Measurements from ENCODE around the gene PRKD2.

Gene PRKD2

DNA sequence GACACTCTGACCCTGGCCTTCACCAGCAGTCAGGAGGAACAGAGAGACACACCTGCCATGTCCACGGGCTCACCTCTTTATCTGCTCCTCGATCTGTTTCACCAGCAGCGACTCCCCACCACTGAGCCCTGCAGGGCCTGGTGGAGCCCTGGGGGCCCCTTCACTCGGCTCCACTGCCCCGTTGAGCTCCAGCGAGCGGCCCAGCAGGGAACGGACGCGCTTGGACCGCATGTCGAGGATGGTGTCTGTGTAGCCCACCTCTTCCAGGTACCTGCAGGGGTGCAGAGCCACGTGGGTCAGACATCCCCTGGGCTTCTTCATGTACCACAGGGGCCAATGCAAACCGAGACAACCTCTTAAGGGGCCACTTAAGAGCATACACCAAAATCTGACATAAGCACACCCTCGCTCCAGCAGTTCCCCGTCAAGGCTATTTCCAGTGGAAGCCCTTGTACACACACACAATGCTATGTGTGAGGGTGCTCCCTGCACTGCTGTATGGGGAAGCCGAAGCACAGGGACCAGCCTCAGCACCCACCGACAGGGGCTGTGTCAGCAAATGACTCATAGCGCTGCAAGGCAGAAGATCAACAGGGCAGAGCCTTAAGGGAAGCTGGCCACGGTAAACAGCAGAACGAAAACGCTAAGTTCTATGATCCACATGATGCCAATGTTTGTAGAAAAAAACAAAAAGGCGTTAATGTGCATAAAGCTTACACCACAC is 16.2 kb upstream of the PRKD2 start:
- no peak overlapping the region for H3K4me3 ChIP-seq (replicated peaks in 1 of 2; ENCODE audit: low read depth in 2 of 2, low read length in 2 of 2)
- TF ChIP-seq, protein P1, sequence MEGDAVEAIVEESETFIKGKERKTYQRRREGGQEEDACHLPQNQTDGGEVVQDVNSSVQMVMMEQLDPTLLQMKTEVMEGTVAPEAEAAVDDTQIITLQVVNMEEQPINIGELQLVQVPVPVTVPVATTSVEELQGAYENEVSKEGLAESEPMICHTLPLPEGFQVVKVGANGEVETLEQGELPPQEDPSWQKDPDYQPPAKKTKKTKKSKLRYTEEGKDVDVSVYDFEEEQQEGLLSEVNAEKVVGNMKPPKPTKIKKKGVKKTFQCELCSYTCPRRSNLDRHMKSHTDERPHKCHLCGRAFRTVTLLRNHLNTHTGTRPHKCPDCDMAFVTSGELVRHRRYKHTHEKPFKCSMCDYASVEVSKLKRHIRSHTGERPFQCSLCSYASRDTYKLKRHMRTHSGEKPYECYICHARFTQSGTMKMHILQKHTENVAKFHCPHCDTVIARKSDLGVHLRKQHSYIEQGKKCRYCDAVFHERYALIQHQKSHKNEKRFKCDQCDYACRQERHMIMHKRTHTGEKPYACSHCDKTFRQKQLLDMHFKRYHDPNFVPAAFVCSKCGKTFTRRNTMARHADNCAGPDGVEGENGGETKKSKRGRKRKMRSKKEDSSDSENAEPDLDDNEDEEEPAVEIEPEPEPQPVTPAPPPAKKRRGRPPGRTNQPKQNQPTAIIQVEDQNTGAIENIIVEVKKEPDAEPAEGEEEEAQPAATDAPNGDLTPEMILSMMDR (IDR thresholded peaks at IDR 0.05; ENCODE audit: low read depth, low read length) = no peak
- DNase-seq (ENCODE audit: low read depth in 2 of 2) = peak in 1 of 2 donors; percentile 54

DNA sequence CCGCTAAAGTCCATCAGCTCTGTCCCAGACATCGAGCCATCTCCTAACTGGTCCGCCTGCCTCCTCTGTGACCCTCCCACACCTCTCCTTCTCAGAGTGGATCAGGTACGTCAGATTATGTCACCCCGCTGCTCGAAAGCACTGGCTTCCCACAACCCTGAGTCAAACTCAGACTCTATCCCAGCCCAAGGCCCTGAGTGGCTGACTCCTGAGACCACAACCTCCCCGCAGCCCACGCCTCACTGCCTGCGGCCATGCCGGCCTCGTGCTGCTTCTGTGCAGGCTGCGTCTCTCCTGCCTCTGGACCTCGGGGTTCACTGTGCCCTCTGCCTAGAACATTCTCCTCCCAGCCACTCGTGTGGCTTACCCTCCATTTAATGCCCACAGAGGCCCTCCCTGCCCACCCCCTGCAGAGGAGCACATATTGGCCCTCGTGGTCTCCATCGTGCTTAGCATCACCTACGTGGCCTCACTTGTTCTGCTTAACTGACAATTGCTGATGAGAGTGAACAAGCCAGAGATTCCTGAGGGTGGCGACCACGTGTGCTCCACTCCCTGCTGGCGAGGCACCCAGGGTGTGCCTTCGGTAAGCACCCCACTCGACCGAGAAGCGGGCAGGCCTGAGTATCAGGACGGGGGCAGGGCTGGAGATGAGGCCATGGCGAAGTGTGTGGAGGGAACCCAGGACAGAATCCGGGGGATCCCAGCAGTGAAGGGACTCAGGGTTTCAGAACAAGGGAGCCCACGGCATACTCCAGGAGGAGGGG is 15.4 kb upstream of the PRKD2 start:
- DNase-seq (ENCODE audit: low read depth in 2 of 2) = no peak
- no peak overlapping the region for H3K4me3 ChIP-seq (replicated peaks in 1 of 2; ENCODE audit: low read depth in 2 of 2, low read length in 2 of 2)
- TF ChIP-seq, protein P1 (IDR thresholded peaks at IDR 0.05; ENCODE audit: low read depth, low read length) = no peak

DNA sequence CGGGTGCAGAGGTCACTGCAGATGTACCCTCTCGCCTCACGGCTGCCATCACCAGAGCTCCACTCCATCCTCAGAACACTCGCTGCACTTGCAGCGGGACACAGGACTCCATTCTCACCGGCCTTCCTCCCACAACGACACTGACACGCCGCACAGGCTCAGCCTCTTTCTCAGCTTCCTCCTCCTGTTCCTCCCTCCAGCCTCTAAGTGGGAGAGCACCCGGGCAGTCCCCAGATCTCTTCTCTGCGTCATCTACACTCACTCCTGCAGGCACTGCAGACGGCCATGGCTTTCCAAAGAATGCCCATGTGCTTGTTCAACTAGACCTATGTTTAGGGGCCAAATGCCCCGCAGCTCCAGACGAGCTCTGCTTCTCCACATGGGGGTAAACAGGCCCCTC is 14.7 kb upstream of the PRKD2 start:
- no peak overlapping the region for H3K4me3 ChIP-seq (replicated peaks in 1 of 2; ENCODE audit: low read depth in 2 of 2, low read length in 2 of 2)
- peak in 1 of 2 donors; percentile 57 for DNase-seq (ENCODE audit: low read depth in 2 of 2)
- TF ChIP-seq, protein P1 (IDR thresholded peaks at IDR 0.05; ENCODE audit: low read depth, low read length) = no peak

DNA sequence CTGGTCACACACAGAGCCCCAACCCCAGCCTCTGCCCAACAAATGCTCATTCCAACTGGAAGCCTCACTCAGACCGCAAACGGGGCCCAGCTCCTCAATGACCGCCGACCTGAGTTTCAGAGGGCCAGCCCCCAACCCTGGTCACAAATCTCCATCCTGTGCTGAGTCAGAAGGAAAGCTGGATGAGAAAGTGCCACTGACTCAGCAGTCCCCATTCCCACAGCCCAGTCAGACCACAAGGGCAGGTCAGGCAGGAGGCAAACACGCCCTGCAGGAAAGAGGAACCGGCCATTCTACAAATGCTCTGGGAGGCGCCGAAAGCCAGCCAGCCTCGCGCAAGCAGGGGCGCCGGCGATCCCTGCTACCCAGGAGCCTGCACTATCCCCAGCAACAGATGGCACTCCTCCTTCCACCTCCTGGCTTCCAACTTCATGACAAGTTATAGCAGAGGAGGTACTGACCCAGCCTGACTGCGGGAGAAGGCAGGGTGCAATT is 14.1 kb upstream of the PRKD2 start:
- TF ChIP-seq, protein P1 (IDR thresholded peaks at IDR 0.05; ENCODE audit: low read depth, low read length) = no peak
- no peak overlapping the region for H3K4me3 ChIP-seq (replicated peaks in 1 of 2; ENCODE audit: low read depth in 2 of 2, low read length in 2 of 2)
- peak; percentile 83 to 94 for DNase-seq (ENCODE audit: low read depth in 2 of 2)

DNA sequence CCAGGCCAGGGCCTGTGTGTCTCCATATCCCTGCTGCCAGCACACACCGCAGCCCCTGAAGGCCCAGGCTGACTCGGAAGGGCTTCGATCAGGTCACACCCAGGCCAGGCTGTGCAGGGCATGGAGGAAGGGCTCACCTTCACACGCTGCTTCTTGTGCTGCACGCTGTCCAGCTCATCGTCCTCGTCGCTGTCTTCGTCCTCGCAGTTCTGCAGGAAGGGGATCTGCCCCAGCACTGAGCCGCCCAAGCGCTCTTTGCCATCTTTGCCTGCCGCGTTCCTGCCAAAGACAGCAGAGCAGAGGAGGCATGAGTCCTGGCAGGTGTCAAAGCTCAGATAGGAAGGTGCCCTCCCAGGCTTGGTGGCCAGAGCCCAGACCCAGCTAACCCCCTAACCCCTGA is 13.7 kb upstream of the PRKD2 start:
- H3K4me3 ChIP-seq (replicated peaks in 1 of 2; ENCODE audit: low read depth in 2 of 2, low read length in 2 of 2) = no peak overlapping the region
- TF ChIP-seq, protein P1 (IDR thresholded peaks at IDR 0.05; ENCODE audit: low read depth, low read length) = no peak
- no peak for DNase-seq (ENCODE audit: low read depth in 2 of 2)

DNA sequence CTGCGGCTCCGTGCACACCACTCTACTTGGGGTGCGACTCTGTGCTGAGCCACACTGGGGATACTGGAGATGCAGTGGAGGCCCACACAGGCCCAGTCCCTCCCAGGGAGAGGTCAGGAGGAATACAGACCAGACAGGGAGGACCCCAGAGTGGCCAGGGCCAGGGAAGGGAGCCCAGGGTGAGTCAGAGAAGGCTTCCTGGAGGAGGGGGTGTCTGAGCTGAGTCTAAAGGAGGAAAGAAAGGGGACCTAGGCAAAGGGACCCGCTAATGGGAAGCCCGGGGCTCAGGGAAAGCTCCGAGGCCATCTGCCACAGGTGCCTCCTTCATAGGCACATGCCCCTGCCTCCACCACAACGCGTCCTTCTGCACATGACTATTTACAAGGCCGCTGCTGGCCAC is 13.3 kb upstream of the PRKD2 start:
- TF ChIP-seq, protein P1 (IDR thresholded peaks at IDR 0.05; ENCODE audit: low read depth, low read length) = no peak
- DNase-seq (ENCODE audit: low read depth in 2 of 2) = no peak
- no peak overlapping the region for H3K4me3 ChIP-seq (replicated peaks in 1 of 2; ENCODE audit: low read depth in 2 of 2, low read length in 2 of 2)

All from cardiac fibroblast (primary cell).